ENCODE results near the gene RSPRY1.
A peak's percentile ranks its signal among the peaks of the same experiment; 100 is the strongest.
"Not testable (repeated sequence)": the region's sequence is repeated elsewhere in the genome, so short reads cannot be mapped to it uniquely, and the experiment has no call there.

The RSPRY1 gene

GRCh38 chr16:57188711-57189002, 2.5 kb downstream of the RSPRY1 start:
- Histone ChIP-seq H3K4me3 (ENCODE audit: low read depth, low read length) (no peak overlapping the region), H2BK120ac (ENCODE audit: insufficient read depth, low read length, poor library complexity) (no peak overlapping the region), H3K27me3 (ENCODE audit: insufficient read depth, low read length) (no peaks in the 10 kb centered on the region), H3K79me1 (ENCODE audit: low read length) (peaks cover 16% of the 10 kb centered on the region), H3K23ac (ENCODE audit: low read length) (no peak overlapping the region), H3K9ac (ENCODE audit: low read length) (no peak overlapping the region), H3K36me3 (ENCODE audit: control insufficient read depth in 1 of 2, insufficient read depth in 2 of 2, low read length in 2 of 2) (peaks cover 3 to 5% of the 10 kb centered on the region in 2 experiments), H4K8ac (ENCODE audit: low read depth, low read length) (no peak overlapping the region), H3K14ac (ENCODE audit: low read length) (no peak overlapping the region), H2AK5ac (ENCODE audit: low read length) (no peak overlapping the region), H3K4ac (ENCODE audit: low read depth, low read length) (peak overlapping the region; percentile 24), H3K9me3 (ENCODE audit: insufficient read depth, low read depth, low read length) (no peaks in the 10 kb centered on the region), H3K4me1 (ENCODE audit: control insufficient read depth in 1 of 2, insufficient read depth in 2 of 2, low read length in 2 of 2) (peaks cover 3 to 7% of the 10 kb centered on the region in 2 experiments), H2BK12ac (ENCODE audit: low read length) (no peak overlapping the region), H3K18ac (ENCODE audit: low read length) (no peak overlapping the region), H2BK5ac (ENCODE audit: low read depth, low read length, poor library complexity) (no peak overlapping the region), H4K91ac (ENCODE audit: low read depth, low read length) (no peak overlapping the region), H2AFZ (ENCODE audit: insufficient read depth, low read length, poor library complexity) (no peak overlapping the region), H3K4me2 (ENCODE audit: low read length) (no peak overlapping the region), H3K27ac (ENCODE audit: low read depth, low read length) (no peak overlapping the region), H4K12ac (ENCODE audit: low read depth, low read length) (no peak overlapping the region), H3K79me2 (ENCODE audit: control insufficient read depth, insufficient read depth, low read length, poor library complexity) (peaks cover 18% of the 10 kb centered on the region)
- DNase-seq = no peak
- no CpG with 5 or more reads among the region's 9 CpGs for WGBS (ENCODE audit: extremely low coverage, insufficient coverage, insufficient read length)

DNA sequence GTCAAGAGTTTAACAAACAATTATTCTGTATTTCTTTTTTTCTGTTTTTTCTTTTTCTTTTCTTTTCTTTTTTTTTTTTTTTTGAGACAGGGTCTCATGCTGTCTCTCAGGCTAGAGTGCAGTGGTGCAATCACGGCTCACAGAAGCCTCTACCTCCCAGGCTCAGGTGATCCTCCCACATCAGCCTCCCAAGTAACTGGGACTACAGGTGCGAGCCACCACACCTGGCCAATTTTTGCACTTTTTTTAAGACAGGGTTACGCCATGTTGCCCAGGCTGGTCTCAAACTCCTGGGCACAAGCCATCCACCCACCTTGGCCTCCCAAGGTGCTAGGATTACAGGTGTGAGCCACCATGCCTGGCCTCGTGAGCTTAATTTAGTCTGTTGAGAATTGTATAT, 3.4 kb downstream of the RSPRY1 start:
- H3K4me3 ChIP-seq (ENCODE audit: low read depth, low read length); H4K91ac ChIP-seq (ENCODE audit: low read depth, low read length); H4K8ac ChIP-seq (ENCODE audit: low read depth, low read length); H3K27ac ChIP-seq (ENCODE audit: low read depth, low read length); DNase-seq; H2BK12ac ChIP-seq (ENCODE audit: low read length); H3K36me3 ChIP-seq (ENCODE audit: control insufficient read depth in 1 of 2, insufficient read depth in 2 of 2, low read length in 2 of 2); H3K4me2 ChIP-seq (ENCODE audit: low read length); H2AFZ ChIP-seq (ENCODE audit: insufficient read depth, low read length, poor library complexity); H4K12ac ChIP-seq (ENCODE audit: low read depth, low read length); H3K9me3 ChIP-seq (ENCODE audit: insufficient read depth, low read depth, low read length); H3K27me3 ChIP-seq (ENCODE audit: insufficient read depth, low read length); H2BK120ac ChIP-seq (ENCODE audit: insufficient read depth, low read length, poor library complexity); H3K9ac ChIP-seq (ENCODE audit: low read length); H2AK5ac ChIP-seq (ENCODE audit: low read length); H2BK5ac ChIP-seq (ENCODE audit: low read depth, low read length, poor library complexity); H3K14ac ChIP-seq (ENCODE audit: low read length); H3K23ac ChIP-seq (ENCODE audit: low read length): not testable (repeated sequence)
- peaks cover 18% of the 10 kb centered on the region for H3K79me2 ChIP-seq (ENCODE audit: control insufficient read depth, insufficient read depth, low read length, poor library complexity)
- H3K18ac ChIP-seq (ENCODE audit: low read length) = peak overlapping the region; percentile 32
- no CpG with 5 or more reads among the region's 4 CpGs for WGBS (ENCODE audit: extremely low coverage, insufficient coverage, insufficient read length)
- peaks cover 18% of the 10 kb centered on the region for H3K79me1 ChIP-seq (ENCODE audit: low read length)
- peaks cover 5 to 10% of the 10 kb centered on the region in 2 experiments for H3K4me1 ChIP-seq (ENCODE audit: control insufficient read depth in 1 of 2, insufficient read depth in 2 of 2, low read length in 2 of 2)
- peak overlapping the region; percentile 87 for H3K4ac ChIP-seq (ENCODE audit: low read depth, low read length)

GRCh38 chr16:57190136-57190535, 4.0 kb downstream of the RSPRY1 start:
- Histone ChIP-seq H3K4me1 (ENCODE audit: control insufficient read depth in 1 of 2, insufficient read depth in 2 of 2, low read length in 2 of 2) (peaks cover 5 to 9% of the 10 kb centered on the region in 2 experiments), H3K4me3 (ENCODE audit: low read depth, low read length) (no peak overlapping the region), H3K23ac (ENCODE audit: low read length) (no peak overlapping the region), H4K8ac (ENCODE audit: low read depth, low read length) (no peak overlapping the region), H3K14ac (ENCODE audit: low read length) (no peak overlapping the region), H4K91ac (ENCODE audit: low read depth, low read length) (no peak overlapping the region), H2BK5ac (ENCODE audit: low read depth, low read length, poor library complexity) (no peak overlapping the region), H3K79me1 (ENCODE audit: low read length) (peaks cover 18% of the 10 kb centered on the region), H2AFZ (ENCODE audit: insufficient read depth, low read length, poor library complexity) (no peak overlapping the region), H4K12ac (ENCODE audit: low read depth, low read length) (no peak overlapping the region), H3K27me3 (ENCODE audit: insufficient read depth, low read length) (no peaks in the 10 kb centered on the region), H3K18ac (ENCODE audit: low read length) (no peak overlapping the region), H3K4me2 (ENCODE audit: low read length) (no peak overlapping the region), H2AK5ac (ENCODE audit: low read length) (no peak overlapping the region), H3K9ac (ENCODE audit: low read length) (no peak overlapping the region), H2BK12ac (ENCODE audit: low read length) (no peak overlapping the region), H3K36me3 (ENCODE audit: control insufficient read depth in 1 of 2, insufficient read depth in 2 of 2, low read length in 2 of 2) (peaks cover 3 to 5% of the 10 kb centered on the region in 2 experiments), H3K27ac (ENCODE audit: low read depth, low read length) (no peak overlapping the region), H3K9me3 (ENCODE audit: insufficient read depth, low read depth, low read length) (no peaks in the 10 kb centered on the region), H3K79me2 (ENCODE audit: control insufficient read depth, insufficient read depth, low read length, poor library complexity) (peaks cover 18% of the 10 kb centered on the region), H2BK120ac (ENCODE audit: insufficient read depth, low read length, poor library complexity) (no peak overlapping the region), H3K4ac (ENCODE audit: low read depth, low read length) (peak overlapping the region; percentile 87)
- WGBS (ENCODE audit: extremely low coverage, insufficient coverage, insufficient read length) = no CpG with 5 or more reads among the region's 2 CpGs
- DNase-seq = no peak

- no peak overlapping the region for H3K4me2 ChIP-seq (ENCODE audit: low read length)
- H3K36me3 ChIP-seq (ENCODE audit: control insufficient read depth in 1 of 2, insufficient read depth in 2 of 2, low read length in 2 of 2) = peaks cover 3 to 5% of the 10 kb centered on the region in 2 experiments
- H2BK12ac ChIP-seq (ENCODE audit: low read length) = no peak overlapping the region
- H4K91ac ChIP-seq (ENCODE audit: low read depth, low read length) = no peak overlapping the region
- no peaks in the 10 kb centered on the region for H3K9me3 ChIP-seq (ENCODE audit: insufficient read depth, low read depth, low read length)
- peaks cover 14% of the 10 kb centered on the region for H3K79me1 ChIP-seq (ENCODE audit: low read length)
- H3K23ac ChIP-seq (ENCODE audit: low read length) = no peak overlapping the region
- H3K14ac ChIP-seq (ENCODE audit: low read length) = no peak overlapping the region
- no CpG with 5 or more reads among the region's 3 CpGs for WGBS (ENCODE audit: extremely low coverage, insufficient coverage, insufficient read length)
- H3K27ac ChIP-seq (ENCODE audit: low read depth, low read length) = no peak overlapping the region
- H3K18ac ChIP-seq (ENCODE audit: low read length) = no peak overlapping the region
- H2AFZ ChIP-seq (ENCODE audit: insufficient read depth, low read length, poor library complexity) = no peak overlapping the region
- no peak overlapping the region for H2AK5ac ChIP-seq (ENCODE audit: low read length)
- no peak overlapping the region for H4K12ac ChIP-seq (ENCODE audit: low read depth, low read length)
- peaks cover 5 to 10% of the 10 kb centered on the region in 2 experiments for H3K4me1 ChIP-seq (ENCODE audit: control insufficient read depth in 1 of 2, insufficient read depth in 2 of 2, low read length in 2 of 2)
- DNase-seq = no peak
- no peak overlapping the region for H3K9ac ChIP-seq (ENCODE audit: low read length)
- no peaks in the 10 kb centered on the region for H3K27me3 ChIP-seq (ENCODE audit: insufficient read depth, low read length)
- no peak overlapping the region for H2BK5ac ChIP-seq (ENCODE audit: low read depth, low read length, poor library complexity)
- H2BK120ac ChIP-seq (ENCODE audit: insufficient read depth, low read length, poor library complexity) = no peak overlapping the region
- no peak overlapping the region for H4K8ac ChIP-seq (ENCODE audit: low read depth, low read length)
- H3K4me3 ChIP-seq (ENCODE audit: low read depth, low read length) = no peak overlapping the region
- no peak overlapping the region for H3K4ac ChIP-seq (ENCODE audit: low read depth, low read length)
- peaks cover 14% of the 10 kb centered on the region for H3K79me2 ChIP-seq (ENCODE audit: control insufficient read depth, insufficient read depth, low read length, poor library complexity)
Observed at GRCh38 chr16:57191056-57191571, 5.0 kb downstream of the RSPRY1 start.
